GM21367 (cell line): ENCODE data around the gene KDSR.

Source experiments
- ATAC-seq: cut with Tn5 transposase; IDR thresholded peaks from one replicate; pipeline ENCODE4 v1.9.1; 2021; ENCODE audit not compliant: unreplicated experiment

The KDSR gene

DNA sequence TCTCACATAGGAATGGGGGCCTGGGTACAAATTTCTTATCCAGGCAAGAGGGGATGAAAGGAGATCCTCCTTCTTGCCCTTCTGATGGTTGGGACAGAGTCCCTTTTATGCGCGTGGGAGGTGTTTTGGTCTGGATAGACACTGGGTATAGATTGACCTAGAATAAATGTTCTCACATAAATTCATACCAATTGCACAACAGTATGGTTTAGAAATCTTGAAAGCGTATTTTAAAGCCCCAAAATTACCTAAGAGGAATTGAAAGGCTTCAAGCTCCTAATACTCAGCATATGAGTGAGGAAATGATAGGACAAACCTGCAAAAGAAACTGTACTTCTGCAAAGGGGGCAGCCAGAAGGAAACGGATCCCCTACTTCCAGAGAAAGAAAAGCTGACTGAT is 44.8 kb downstream of the KDSR start:
- ATAC-seq = no peak

- ATAC-seq = no peak
Observed at GRCh38 chr18:63321291-63321690, 45.7 kb downstream of the KDSR start.

DNA sequence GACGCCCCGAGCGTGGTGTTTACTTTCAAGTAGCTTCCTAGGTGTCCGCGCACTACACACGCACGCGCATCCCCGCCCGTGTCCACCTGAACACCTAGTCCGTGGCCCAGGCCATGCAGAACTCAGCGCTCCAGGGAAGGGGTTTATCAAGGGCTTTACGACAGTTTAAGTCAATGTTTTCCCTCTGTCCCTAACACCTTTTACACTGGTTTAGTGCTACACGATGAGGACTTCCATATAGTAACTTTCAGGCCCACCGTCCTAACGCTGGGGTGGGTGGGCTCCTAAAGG is 46.1 kb downstream of the KDSR start:
- ATAC-seq = no peak

GRCh38 chr18:63320123-63320974 is 46.7 kb downstream of the KDSR start:
- ATAC-seq = peak; percentile 42

- peak; percentile 15 for ATAC-seq
Observed at GRCh38 chr18:63319383-63320122, 47.5 kb downstream of the KDSR start, which contains the start of gene BCL2. Gene BCL2 (minus strand): TSS chr18:63319769.

DNA sequence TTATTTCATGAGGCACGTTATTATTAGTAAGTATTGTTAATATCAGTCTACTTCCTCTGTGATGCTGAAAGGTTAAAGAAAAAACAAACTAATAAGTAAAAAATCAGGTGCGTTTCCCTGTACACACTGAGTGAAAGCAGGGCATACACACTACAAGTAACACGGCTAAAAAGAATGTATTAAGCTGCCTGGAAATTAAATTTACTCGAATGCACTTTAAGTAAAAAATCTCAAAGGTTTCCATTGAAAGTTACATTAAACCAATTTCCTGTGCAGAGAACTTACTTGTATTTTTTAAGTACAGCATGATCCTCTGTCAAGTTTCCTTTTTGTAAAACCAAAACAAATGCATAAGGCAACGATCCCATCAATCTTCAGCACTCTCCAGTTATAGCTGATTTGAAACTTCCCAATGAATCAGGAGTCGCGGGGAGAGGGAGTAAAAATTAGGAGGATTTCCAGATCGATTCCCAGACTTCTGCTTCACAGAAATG is 48.1 kb downstream of the KDSR start:
- no peak for ATAC-seq

- peak; percentile 26 for ATAC-seq
Observed at GRCh38 chr18:63317982-63318888, 48.8 kb downstream of the KDSR start.

DNA sequence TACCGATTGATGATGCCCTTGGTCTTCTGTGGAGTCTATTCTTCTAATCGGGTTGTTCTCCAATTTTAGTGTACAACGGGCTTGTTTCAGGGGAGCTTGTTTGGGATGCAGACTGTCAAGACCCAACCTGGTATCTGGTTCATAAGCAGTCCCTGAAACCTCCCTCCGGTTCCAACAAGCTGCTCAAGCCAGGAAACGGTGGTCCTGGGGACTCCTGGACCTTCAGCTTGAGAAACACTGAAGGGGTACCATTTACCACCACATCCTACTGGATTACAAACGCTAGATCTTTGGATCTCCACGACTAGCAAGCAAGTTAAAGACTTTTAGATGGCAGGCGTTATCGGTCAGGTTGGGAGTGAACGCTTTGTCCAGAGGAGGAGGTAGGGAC is 49.5 kb downstream of the KDSR start:
- ATAC-seq = no peak

DNA sequence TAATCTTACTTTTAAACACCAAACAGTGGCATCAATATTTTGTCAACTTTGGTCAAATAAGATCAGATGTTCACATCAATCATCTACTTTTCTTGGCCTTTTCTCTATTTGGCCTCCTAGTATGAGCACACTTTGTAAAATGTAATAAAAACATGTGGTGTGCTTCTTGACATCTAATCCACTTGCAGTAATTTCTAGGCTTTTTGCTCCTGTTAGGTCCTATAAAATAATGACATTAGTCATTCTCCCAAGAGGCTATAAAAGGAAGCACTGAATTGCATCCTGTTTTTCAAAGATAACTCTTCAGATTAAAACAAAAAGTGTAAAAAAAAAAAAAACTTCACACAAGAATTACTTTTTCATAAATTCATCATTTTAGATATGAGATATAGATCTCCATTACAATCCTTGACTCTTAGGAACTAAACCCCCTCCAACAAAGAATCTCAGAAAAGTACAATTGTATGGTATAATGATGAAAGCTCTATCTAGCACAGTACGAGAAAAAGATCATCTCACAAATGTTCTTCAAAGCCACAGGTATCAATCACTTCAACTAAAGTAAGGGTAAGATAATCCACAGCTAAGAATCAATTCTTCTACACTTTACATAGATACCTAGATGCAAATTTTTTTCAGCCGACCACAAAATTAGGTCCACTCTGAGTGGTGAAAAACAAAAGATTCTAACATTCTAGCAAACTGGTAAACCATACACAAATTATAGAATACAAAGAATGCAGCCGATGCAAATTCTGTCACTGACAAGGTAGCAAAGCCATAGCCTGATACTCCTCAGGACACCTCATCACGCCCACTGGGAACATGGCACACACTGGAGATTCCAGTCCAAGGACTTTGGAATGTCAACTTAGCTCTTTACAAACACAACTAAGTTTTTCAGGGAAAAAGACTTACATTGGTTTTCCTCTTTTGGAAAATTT is 50.1 kb downstream of the KDSR start:
- no peak for ATAC-seq

DNA sequence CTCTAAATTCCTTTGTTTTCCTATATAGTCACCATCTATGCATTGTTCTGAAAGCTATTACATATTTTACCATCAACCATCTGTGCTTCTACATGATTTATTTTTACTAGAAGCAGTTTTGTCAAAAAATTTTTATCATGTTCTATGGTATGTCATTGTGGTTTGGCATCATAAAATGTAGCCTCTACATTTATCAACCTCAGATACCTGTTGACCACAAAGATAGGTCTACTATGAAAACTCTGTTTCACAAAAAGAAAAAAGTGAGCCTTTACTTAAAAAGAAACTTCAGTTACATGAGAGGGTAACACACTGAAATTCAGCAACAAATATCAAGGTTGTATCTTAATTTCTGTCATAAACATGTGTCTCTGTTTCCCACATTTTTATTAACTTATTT is 51.1 kb downstream of the KDSR start:
- no peak for ATAC-seq

DNA sequence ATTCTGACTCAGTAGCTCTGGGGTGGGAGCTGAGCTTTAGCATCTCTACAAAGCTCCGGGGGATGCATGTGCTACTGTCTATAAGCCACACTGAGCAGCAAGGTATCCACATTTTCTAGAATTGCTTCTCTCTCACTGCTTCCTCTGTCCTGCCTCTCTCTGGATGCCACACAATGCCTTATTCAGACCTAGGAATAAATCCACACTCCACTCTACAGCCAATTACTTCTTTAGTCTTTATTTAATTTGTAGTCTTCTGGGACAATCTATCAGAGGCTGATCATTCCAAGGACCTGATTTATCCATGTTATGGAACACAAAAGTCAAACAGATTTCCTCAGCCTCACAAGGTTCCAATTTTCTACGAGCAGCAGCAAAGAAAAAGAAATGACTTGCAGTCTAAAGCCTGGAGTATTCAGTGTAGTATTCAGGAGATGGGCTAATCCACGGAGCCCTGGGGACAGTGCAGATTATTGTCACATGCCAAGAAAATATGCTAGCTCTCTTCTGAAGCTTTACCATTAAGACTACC is 51.8 kb downstream of the KDSR start:
- ATAC-seq = no peak

GRCh38 chr18:63314062-63314790 is 52.8 kb downstream of the KDSR start:
- no peak for ATAC-seq

DNA sequence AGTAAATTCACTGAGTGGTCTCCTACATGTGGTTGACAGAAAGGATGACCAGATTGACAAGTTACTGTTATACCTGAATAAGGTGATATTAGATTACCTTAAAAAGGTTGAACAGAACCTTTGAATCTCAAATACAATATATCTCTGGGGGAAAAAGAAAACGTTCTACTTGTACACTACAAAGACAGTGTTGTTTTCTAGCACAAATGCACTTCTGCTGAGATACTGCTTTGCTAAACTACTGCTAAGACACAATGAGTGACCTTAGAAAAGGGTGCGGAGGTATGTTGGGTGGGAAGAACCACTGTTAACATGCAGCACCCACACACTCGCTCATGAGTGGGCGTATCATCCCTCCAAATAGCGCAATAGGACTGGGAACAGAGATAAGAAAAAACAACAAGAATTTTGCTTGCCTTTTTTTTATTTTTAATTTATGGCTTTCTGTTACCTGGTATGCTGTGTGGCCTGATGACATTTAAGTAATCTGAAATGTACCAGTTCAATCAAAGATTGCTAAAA is 53.5 kb downstream of the KDSR start:
- no peak for ATAC-seq

DNA sequence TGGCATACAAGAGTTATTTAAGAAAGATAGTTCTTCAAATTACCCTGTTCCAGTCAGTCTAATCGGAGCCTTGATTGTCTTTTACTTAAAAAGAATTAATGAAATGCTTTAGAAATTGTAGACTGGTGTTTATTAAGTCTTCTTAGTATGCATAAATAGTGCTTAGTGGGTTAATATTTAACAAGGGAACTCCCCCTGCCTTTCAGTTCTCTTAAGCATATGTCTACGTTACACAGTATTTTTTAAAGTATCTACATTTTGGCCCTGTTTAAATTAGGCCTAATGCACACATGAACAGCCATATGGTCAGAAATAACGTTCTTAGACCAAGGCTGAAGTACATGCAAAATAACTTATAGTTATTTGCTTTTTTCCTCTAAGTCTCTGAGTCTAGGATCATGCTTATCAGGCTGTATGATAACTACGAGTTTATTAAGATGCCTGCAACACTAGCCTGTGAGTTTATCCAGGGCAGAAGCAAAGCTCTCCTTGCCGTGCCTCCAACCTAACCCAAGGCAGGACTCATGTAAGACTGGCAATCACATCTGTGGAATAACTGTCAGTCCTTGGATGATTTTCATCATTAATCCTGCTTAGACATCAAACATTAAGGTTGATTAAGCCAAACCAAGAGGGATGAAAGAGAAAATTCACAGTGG is 54.1 kb downstream of the KDSR start:
- no peak for ATAC-seq

DNA sequence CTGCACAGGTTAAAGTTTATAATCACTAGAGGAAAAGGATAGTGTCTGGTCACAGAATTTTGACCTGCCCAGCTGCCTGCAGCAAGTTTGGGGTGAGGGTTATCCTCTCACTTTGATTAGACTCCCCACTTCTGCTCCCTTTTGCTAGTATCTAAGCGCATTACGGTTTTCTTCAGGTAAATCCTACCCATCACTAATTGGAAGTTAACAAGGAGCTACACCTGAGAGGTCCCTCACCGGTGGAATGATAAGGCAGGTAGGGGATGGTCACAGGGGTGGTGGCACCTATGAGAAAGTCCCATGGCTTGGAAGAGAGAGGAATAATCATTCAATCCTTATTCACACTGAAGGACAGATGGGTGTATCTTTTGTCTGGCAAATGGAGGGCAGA is 55.0 kb downstream of the KDSR start:
- no peak for ATAC-seq

DNA sequence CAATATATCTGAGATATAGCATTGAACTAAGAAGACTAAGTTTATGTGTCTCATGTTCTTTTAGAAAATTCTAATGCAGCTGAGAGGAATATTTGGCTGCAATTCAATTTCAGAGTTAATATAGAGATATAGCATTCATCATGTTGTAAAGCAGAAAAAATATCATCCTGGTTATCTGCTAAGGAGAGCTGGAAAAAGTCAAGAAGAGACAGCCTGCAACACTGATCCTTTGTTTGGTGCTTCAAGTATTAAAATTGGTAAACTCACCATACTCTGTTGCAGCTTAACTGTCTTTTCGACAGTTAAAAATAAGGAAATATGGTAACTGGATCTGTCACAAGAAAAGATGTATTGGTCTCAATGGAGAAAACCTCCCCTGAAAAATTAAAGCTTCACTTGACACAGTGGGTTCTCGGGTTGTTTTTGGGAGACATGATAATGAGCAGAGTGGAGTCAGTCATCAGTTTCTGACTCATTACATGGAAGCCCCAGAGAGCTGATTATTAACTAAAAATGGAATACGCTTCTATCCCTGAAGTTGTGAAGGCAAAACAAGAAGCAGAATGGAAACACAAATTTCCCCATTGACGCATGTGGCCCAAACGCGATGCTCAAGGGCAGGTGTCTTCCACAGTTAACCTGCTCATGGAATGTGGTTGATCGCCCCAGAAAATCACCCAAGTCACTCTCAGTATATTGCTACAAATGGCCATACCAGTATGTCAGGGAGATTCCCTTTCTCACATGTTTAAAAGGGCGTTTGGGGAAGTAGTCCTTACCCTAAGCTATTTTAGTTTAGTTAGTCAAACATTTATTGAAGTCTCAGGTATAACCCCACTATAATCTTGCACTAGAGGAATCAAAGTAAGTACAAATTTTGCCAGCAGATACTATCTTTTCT is 55.6 kb downstream of the KDSR start:
- peak; percentile 51 for ATAC-seq

- no peak for ATAC-seq
Observed at GRCh38 chr18:63309422-63309821, 57.6 kb downstream of the KDSR start.
